Fibroblast of mammary gland (primary cell): ENCODE data around the gene ZNF516.

Experiments used
- DNase-seq: peaks from one replicate; pipeline ENCODE4 v3.0.0-alpha.2; 2010; ENCODE audit warnings: low read depth
- H3K4me3 ChIP-seq: 2 replicates; pipeline ENCODE4 v1.5.1; 2011; ENCODE audit warnings: low read depth, mild to moderate bottlenecking, low read length, moderate library complexity; ENCODE audit not compliant: control insufficient read depth
- TF ChIP-seq, protein P1 (sequence below): conservative IDR thresholded peaks from 2 replicates; pipeline ENCODE4 v1.5.1; 2011; ENCODE audit warnings: low read depth, low read length, inconsistent platforms; ENCODE audit not compliant: control insufficient read depth, insufficient read depth

Gene ZNF516

DNA sequence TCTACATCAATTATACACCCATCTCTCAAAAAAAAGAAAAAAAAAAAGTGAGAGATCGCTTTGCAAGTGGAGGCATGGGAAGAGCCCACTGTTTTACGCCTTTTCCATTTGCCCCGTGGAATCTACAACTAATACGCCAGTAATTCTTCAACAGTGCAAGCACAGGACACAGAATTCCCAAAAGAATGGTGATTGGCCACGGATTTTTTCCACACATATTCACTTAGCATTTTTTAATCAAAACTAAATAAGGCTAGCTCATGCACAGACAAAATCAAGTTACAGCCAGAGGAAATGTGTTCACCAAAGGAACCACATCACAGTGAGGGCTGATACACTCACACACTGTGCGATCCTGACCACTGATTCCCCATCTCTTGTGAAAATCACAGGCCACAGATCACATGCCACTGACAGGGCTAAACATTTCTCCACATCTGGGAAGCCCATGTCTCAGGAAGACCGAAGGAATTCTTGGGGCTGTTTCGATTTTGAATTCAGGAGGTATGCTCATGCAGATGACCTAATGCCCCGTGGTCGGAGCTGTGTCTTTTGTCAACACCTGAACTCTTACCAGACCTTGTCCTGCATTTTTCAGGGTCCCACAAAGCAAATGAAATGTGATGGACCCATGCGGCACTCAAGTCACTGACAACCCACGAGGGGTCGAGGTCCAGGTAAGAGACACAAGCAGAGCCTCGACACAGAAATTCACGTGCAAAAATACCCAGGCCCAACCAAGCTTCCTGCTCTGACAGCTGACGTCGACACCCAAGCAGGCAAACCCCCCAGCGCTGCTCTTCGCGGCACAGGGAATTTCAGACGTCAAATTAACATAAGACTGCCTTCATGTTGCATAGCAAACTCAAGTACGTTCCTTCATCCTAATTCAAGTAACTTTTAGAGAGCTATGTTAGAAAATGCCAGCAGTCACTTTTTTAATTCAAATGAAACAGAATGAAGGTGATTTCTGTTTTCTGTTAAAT lies 69.6 kb downstream of the ZNF516 start:
- DNase-seq: peak; percentile 75
- TF ChIP-seq, protein P1, sequence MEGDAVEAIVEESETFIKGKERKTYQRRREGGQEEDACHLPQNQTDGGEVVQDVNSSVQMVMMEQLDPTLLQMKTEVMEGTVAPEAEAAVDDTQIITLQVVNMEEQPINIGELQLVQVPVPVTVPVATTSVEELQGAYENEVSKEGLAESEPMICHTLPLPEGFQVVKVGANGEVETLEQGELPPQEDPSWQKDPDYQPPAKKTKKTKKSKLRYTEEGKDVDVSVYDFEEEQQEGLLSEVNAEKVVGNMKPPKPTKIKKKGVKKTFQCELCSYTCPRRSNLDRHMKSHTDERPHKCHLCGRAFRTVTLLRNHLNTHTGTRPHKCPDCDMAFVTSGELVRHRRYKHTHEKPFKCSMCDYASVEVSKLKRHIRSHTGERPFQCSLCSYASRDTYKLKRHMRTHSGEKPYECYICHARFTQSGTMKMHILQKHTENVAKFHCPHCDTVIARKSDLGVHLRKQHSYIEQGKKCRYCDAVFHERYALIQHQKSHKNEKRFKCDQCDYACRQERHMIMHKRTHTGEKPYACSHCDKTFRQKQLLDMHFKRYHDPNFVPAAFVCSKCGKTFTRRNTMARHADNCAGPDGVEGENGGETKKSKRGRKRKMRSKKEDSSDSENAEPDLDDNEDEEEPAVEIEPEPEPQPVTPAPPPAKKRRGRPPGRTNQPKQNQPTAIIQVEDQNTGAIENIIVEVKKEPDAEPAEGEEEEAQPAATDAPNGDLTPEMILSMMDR: no peak
- no peak overlapping the region for H3K4me3 ChIP-seq

DNA sequence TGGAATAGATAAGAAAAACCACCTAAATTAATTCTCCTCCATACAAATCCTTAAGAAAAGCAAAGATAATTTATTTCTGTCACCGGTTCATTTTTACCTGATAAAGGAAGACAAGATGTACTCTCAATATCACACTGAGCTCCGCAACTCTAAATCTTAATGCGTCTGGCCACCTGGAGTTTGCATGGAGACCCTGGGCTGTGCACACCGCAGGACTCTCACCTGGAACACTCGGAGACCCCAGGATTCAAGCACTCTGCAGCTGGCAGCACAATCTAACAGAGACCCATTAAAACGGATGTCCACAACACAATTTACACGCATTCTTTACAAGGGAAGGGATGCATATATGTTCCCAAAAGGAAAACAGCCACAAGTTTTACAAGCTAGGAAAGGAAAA lies 72.2 kb downstream of the ZNF516 start:
- H3K4me3 ChIP-seq: no peak overlapping the region
- no peak for DNase-seq
- TF ChIP-seq, protein P1: no peak

DNA sequence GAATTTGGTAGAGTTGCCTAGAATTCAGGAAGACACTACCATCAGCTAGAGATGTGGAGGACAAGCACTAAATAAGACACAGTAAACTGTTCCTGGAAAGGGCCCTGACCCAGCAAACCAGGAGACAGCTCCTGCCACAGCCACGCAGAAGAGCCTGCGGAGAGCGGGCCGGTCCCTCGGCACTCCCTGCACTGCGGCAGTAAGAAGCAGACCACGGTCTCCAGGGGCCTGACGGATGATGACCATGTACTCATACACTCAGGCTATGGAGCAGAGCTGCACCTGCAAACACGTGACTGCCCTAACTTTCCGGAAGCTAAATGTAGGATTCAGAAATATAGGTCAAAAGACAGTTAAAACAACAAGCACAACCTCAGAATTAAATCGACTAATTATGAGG lies 72.9 kb downstream of the ZNF516 start:
- no peak overlapping the region for H3K4me3 ChIP-seq
- no peak for DNase-seq
- TF ChIP-seq, protein P1: no peak

DNA sequence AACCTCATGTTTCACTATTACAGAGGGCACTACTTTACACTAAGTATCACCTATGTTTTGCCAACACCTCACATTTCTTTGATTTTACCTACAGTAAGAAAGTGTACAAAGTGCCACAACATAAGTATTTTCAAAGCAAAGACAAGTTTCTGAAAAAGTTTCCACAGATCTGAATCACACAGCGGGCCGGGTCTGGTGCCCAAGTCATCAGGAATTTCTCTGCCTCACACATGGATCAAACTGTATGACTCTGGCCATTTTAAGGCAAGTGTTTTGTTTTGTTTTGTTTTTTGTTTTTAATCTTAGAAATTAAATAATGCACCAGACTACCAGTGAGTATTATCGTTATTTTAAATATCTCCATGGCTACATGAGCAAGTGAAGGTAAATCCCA lies 73.4 kb downstream of the ZNF516 start:
- DNase-seq: no peak
- no peak overlapping the region for H3K4me3 ChIP-seq
- TF ChIP-seq, protein P1: no peak

DNA sequence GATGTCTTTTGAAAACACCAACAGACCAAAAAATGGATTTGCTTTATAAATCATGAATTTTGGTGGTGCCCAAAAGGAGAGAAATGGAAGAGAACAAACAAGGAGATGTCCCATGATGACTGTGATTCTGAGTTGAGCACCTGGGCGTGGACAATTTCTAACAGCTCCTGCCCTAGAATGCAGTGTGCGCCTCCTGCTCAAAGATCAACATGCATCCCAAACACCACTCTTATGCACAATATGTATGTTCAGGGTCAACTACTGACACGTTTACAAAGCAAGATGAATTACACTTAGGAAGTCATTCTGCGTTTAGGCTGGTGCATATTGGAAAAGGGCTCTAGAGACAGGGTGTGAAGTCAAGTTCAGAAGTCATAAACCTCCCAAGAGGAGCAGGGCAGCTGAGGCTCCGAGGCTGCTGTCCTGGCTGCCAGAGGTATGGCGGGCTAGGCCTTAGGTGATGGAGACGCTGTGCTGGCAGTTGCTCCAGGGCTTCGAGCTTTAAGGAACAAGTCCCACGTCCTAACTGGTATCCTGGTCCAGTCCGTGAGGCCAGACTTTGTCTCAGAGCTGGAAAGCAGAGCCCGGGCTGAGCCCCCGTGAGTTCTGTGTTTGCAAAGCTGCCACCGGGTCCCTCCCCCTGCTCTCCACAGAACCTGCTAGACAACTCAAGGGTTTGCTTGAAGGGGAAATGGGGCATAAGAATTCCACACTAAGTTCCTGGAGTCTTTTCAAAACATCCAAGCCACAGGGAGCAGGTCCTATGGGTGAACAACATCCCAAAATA lies 74.0 kb downstream of the ZNF516 start:
- TF ChIP-seq, protein P1: no peak
- H3K4me3 ChIP-seq: no peak overlapping the region
- DNase-seq: no peak

DNA sequence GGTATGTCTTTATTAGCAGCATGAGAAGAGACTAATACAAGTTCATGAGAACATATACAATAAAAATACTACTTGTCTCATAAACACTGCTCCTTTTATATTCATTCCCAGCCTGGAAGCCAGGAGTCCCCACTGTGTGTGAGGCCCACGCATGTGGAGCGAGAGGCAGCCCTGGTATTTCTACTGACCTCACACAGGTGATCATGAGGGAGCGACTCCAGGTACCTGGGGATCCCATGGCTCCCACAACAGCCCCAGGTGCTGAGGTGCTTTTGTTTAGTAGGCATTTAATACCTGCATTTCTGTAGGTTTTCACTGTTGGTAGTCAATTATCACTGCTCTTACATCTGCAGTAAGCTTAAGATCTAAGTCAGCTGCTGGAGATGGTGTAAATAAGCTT lies 75.2 kb downstream of the ZNF516 start:
- TF ChIP-seq, protein P1: no peak

More for the DNA sequence above, 75.2 kb downstream of the ZNF516 start:
- no peak overlapping the region for H3K4me3 ChIP-seq
- no peak for DNase-seq
